ENCODE measurements around the gene CCDC154. TPM values are rescaled to one million over a fixed set of nuclear protein-coding genes. Genes with fewer than 3 reads are reported as not detected.

CCDC154 gene
- total and polyA plus RNA-seq, 4 donors: 0.59 to 3.9 (median 2.3) TPM

- H3K36me3 ChIP-seq (ENCODE audit: control insufficient read depth, insufficient read depth, low read length): peaks cover 61% of the 10 kb centered on the region
- H3K27ac ChIP-seq (ENCODE audit: low read depth, low read length): no peak overlapping the region
- H3K27me3 ChIP-seq (ENCODE audit: control insufficient read depth, insufficient read depth, low read length): no peaks in the 10 kb centered on the region
- peaks cover 7% of the 10 kb centered on the region for H3K4me1 ChIP-seq (ENCODE audit: control insufficient read depth, insufficient read depth, low read length)
- WGBS (ENCODE audit: insufficient coverage): 92% methylated on average over 13 of the region's 13 CpGs
- H3K4me3 ChIP-seq (ENCODE audit: low read depth, low read length): no peak overlapping the region
- no peaks in the 10 kb centered on the region for H3K9me3 ChIP-seq (ENCODE audit: control insufficient read depth, insufficient read depth, low read length)
- no peak for DNase-seq (ENCODE audit: low read depth in 4 of 6, low spot score in 6 of 6)
Observed at GRCh38 chr16:1465567-1465915, 21.2 kb upstream of the CCDC154 start.

GRCh38 chr16:1464894-1465566 is 20.7 kb upstream of the CCDC154 start:
- H3K9me3 ChIP-seq (ENCODE audit: control insufficient read depth, insufficient read depth, low read length): no peaks in the 10 kb centered on the region
- no peak for DNase-seq (ENCODE audit: low read depth in 4 of 6, low spot score in 6 of 6)
- WGBS (ENCODE audit: insufficient coverage): 92% methylated on average over 32 of the region's 33 CpGs
- H3K27ac ChIP-seq (ENCODE audit: low read depth, low read length): no peak overlapping the region
- H3K36me3 ChIP-seq (ENCODE audit: control insufficient read depth, insufficient read depth, low read length): peaks cover 64% of the 10 kb centered on the region
- H3K27me3 ChIP-seq (ENCODE audit: control insufficient read depth, insufficient read depth, low read length): no peaks in the 10 kb centered on the region
- H3K4me1 ChIP-seq (ENCODE audit: control insufficient read depth, insufficient read depth, low read length): peaks cover 7% of the 10 kb centered on the region
- H3K4me3 ChIP-seq (ENCODE audit: low read depth, low read length): no peak overlapping the region

GRCh38 chr16:1464196-1464893 is 20.0 kb upstream of the CCDC154 start:
- WGBS (ENCODE audit: insufficient coverage): 93% methylated on average over 39 of the region's 41 CpGs

GRCh38 chr16:1461146-1461545 is 16.8 kb upstream of the CCDC154 start:
- Histone ChIP-seq H3K4me3 (ENCODE audit: low read depth, low read length) (no peak overlapping the region), H3K4me1 (ENCODE audit: control insufficient read depth, insufficient read depth, low read length) (no peaks in the 10 kb centered on the region), H3K27ac (ENCODE audit: low read depth, low read length) (no peak overlapping the region), H3K27me3 (ENCODE audit: control insufficient read depth, insufficient read depth, low read length) (no peaks in the 10 kb centered on the region), H3K36me3 (ENCODE audit: control insufficient read depth, insufficient read depth, low read length) (peaks cover 82% of the 10 kb centered on the region), H3K9me3 (ENCODE audit: control insufficient read depth, insufficient read depth, low read length) (no peaks in the 10 kb centered on the region)
- 86% methylated on average over 18 of the region's 24 CpGs for WGBS (ENCODE audit: insufficient coverage)
- no peak for DNase-seq (ENCODE audit: low read depth in 4 of 6, low spot score in 6 of 6)

More at GRCh38 chr16:1464196-1464893, 20.0 kb upstream of the CCDC154 start:
- Histone ChIP-seq H3K27ac (ENCODE audit: low read depth, low read length) (no peak overlapping the region), H3K36me3 (ENCODE audit: control insufficient read depth, insufficient read depth, low read length) (peaks cover 67% of the 10 kb centered on the region), H3K9me3 (ENCODE audit: control insufficient read depth, insufficient read depth, low read length) (no peaks in the 10 kb centered on the region), H3K4me1 (ENCODE audit: control insufficient read depth, insufficient read depth, low read length) (peaks cover 7% of the 10 kb centered on the region), H3K4me3 (ENCODE audit: low read depth, low read length) (no peak overlapping the region), H3K27me3 (ENCODE audit: control insufficient read depth, insufficient read depth, low read length) (no peaks in the 10 kb centered on the region)
- no peak for DNase-seq (ENCODE audit: low read depth in 4 of 6, low spot score in 6 of 6)

- Histone ChIP-seq H3K27ac (ENCODE audit: low read depth, low read length) (no peak overlapping the region), H3K4me3 (ENCODE audit: low read depth, low read length) (no peak overlapping the region), H3K27me3 (ENCODE audit: control insufficient read depth, insufficient read depth, low read length) (no peaks in the 10 kb centered on the region), H3K9me3 (ENCODE audit: control insufficient read depth, insufficient read depth, low read length) (no peaks in the 10 kb centered on the region), H3K4me1 (ENCODE audit: control insufficient read depth, insufficient read depth, low read length) (no peaks in the 10 kb centered on the region), H3K36me3 (ENCODE audit: control insufficient read depth, insufficient read depth, low read length) (peaks cover 82% of the 10 kb centered on the region)
- 93% methylated on average over 30 of the region's 30 CpGs for WGBS (ENCODE audit: insufficient coverage)
- DNase-seq (ENCODE audit: low read depth in 4 of 6, low spot score in 6 of 6): no peak
Observed at GRCh38 chr16:1460602-1461138, 16.3 kb upstream of the CCDC154 start.

GRCh38 chr16:1459967-1460366 is 15.6 kb upstream of the CCDC154 start:
- H3K27me3 ChIP-seq (ENCODE audit: control insufficient read depth, insufficient read depth, low read length): no peaks in the 10 kb centered on the region
- WGBS (ENCODE audit: insufficient coverage): 82% methylated on average over 7 of the region's 10 CpGs
- DNase-seq (ENCODE audit: low read depth in 4 of 6, low spot score in 6 of 6): no peak
- H3K9me3 ChIP-seq (ENCODE audit: control insufficient read depth, insufficient read depth, low read length): no peaks in the 10 kb centered on the region
- H3K4me3 ChIP-seq (ENCODE audit: low read depth, low read length): no peak overlapping the region
- H3K27ac ChIP-seq (ENCODE audit: low read depth, low read length): no peak overlapping the region
- H3K4me1 ChIP-seq (ENCODE audit: control insufficient read depth, insufficient read depth, low read length): no peaks in the 10 kb centered on the region
- H3K36me3 ChIP-seq (ENCODE audit: control insufficient read depth, insufficient read depth, low read length): peaks cover 82% of the 10 kb centered on the region

GRCh38 chr16:1458977-1459341 is 14.6 kb upstream of the CCDC154 start:
- 86% methylated on average over 14 of the region's 14 CpGs for WGBS (ENCODE audit: insufficient coverage)
- Histone ChIP-seq H3K4me1 (ENCODE audit: control insufficient read depth, insufficient read depth, low read length) (no peaks in the 10 kb centered on the region), H3K36me3 (ENCODE audit: control insufficient read depth, insufficient read depth, low read length) (peaks cover 83% of the 10 kb centered on the region), H3K27me3 (ENCODE audit: control insufficient read depth, insufficient read depth, low read length) (no peaks in the 10 kb centered on the region), H3K9me3 (ENCODE audit: control insufficient read depth, insufficient read depth, low read length) (no peaks in the 10 kb centered on the region), H3K27ac (ENCODE audit: low read depth, low read length) (no peak overlapping the region), H3K4me3 (ENCODE audit: low read depth, low read length) (no peak overlapping the region)
- DNase-seq (ENCODE audit: low read depth in 4 of 6, low spot score in 6 of 6): no peak

- Histone ChIP-seq H3K9me3 (ENCODE audit: control insufficient read depth, insufficient read depth, low read length) (no peaks in the 10 kb centered on the region), H3K27ac (ENCODE audit: low read depth, low read length) (no peak overlapping the region), H3K4me1 (ENCODE audit: control insufficient read depth, insufficient read depth, low read length) (no peaks in the 10 kb centered on the region), H3K4me3 (ENCODE audit: low read depth, low read length) (no peak overlapping the region), H3K36me3 (ENCODE audit: control insufficient read depth, insufficient read depth, low read length) (peaks cover 88% of the 10 kb centered on the region), H3K27me3 (ENCODE audit: control insufficient read depth, insufficient read depth, low read length) (no peaks in the 10 kb centered on the region)
- no peak for DNase-seq (ENCODE audit: low read depth in 4 of 6, low spot score in 6 of 6)
- WGBS (ENCODE audit: insufficient coverage): 94% methylated on average over 24 of the region's 26 CpGs
Observed at GRCh38 chr16:1458336-1458976, 14.1 kb upstream of the CCDC154 start.

GRCh38 chr16:1457489-1458245 is 13.3 kb upstream of the CCDC154 start:
- H3K36me3 ChIP-seq (ENCODE audit: control insufficient read depth, insufficient read depth, low read length): peaks cover 92% of the 10 kb centered on the region
- no peaks in the 10 kb centered on the region for H3K4me1 ChIP-seq (ENCODE audit: control insufficient read depth, insufficient read depth, low read length)
- no peak overlapping the region for H3K27ac ChIP-seq (ENCODE audit: low read depth, low read length)
- no peak for DNase-seq (ENCODE audit: low read depth in 4 of 6, low spot score in 6 of 6)
- WGBS (ENCODE audit: insufficient coverage): 94% methylated on average over 36 of the region's 42 CpGs
- H3K9me3 ChIP-seq (ENCODE audit: control insufficient read depth, insufficient read depth, low read length): no peaks in the 10 kb centered on the region
- no peaks in the 10 kb centered on the region for H3K27me3 ChIP-seq (ENCODE audit: control insufficient read depth, insufficient read depth, low read length)
- H3K4me3 ChIP-seq (ENCODE audit: low read depth, low read length): no peak overlapping the region

All from spinal cord (tissue), 10 donors.